Small intestine (tissue), 7 donors: ENCODE measurements around the gene TUFT1. TPM values are rescaled to one million over a fixed set of nuclear protein-coding genes. Genes with fewer than 3 reads are reported as not detected.
A peak's percentile ranks its signal among the peaks of the same experiment; 100 is the strongest.

ENCODE experiments used
- DNase-seq, 2 donors: peaks; one replicate each; pipeline versions ENCODE4 v3.0.0 to v3.0.0-alpha.2; 2013
- FAIRE-seq: peaks from 2 replicates; lab custom pipeline; 2012; peaks lifted over from hg19 to GRCh38; lab: Jason Lieb, UNC
- H3K27ac ChIP-seq, 3 donors: one replicate each; pipeline ENCODE4 v1.5.1; 2013; ENCODE audit warnings: low read length in 2 of 3, mild to moderate bottlenecking in 2 of 3, control low read depth in 1 of 3, inconsistent platforms in 1 of 3, low read depth in 1 of 3, moderate library complexity in 1 of 3
- H3K27me3 ChIP-seq, 3 donors: one replicate each; pipeline ENCODE4 v1.6.1; 2013; ENCODE audit warnings: low read length in 3 of 3, inconsistent platforms in 1 of 3; ENCODE audit not compliant: control insufficient read depth in 3 of 3, insufficient read depth in 3 of 3
- H3K36me3 ChIP-seq, 3 donors: one replicate each; pipeline ENCODE4 v1.6.1; 2013; ENCODE audit warnings: low read length in 3 of 3, inconsistent platforms in 1 of 3, low read depth in 1 of 3, mild to moderate bottlenecking in 1 of 3, moderate library complexity in 1 of 3; ENCODE audit not compliant: control insufficient read depth in 3 of 3, insufficient read depth in 2 of 3
- H3K4me1 ChIP-seq, 3 donors: one replicate each; pipeline ENCODE4 v1.6.1; 2013; ENCODE audit warnings: low read length in 2 of 3, inconsistent platforms in 1 of 3, low read depth in 1 of 3, mild to moderate bottlenecking in 1 of 3, moderate library complexity in 1 of 3; ENCODE audit not compliant: control insufficient read depth in 3 of 3, insufficient read depth in 2 of 3
- H3K4me3 ChIP-seq, 3 donors: one replicate each; pipeline ENCODE4 v1.5.1; 2013; ENCODE audit warnings: low read length in 3 of 3, control low read depth in 1 of 3, inconsistent platforms in 1 of 3, low read depth in 1 of 3, mild to moderate bottlenecking in 1 of 3, moderate library complexity in 1 of 3
- H3K9me3 ChIP-seq, 2 donors: one replicate each; pipeline ENCODE4 v1.6.1; 2013; ENCODE audit warnings: low read depth in 1 of 2, low read length in 1 of 2; ENCODE audit not compliant: control insufficient read depth in 2 of 2, insufficient read depth in 1 of 2
- WGBS, 3 donors: extraction: QIAGEN DNeasy Blood & Tissue Kit; methylation state at CpG; one replicate each; pipeline ENCODE4 v1.1.7; 2013; 5-methylcytosine and 5-hydroxymethylcytosine counted together
- polyA plus RNA-seq, 4 donors: library from polyadenylated mRNA; stranded (reverse) in 3 of 4; unstranded in 1 of 4; fragments of 200-250 nt in 3 of 4; fragments of 120-200 nt in 1 of 4; gene quantifications; one replicate each; pipeline versions ENCODE4 v1.2.1 to v1.2.3, GENCODE V29; 2013
- donor health status: healthy with polysubstance abuse.
- donor health status: control.
- donor health status: control.
- donor health status: Bipolar disorder and iron deficiency.
- donor health status: healthy.

The TUFT1 gene
- polyA plus RNA-seq, 4 donors, result 8.5 to 31.7 (median 11.5) TPM

DNA sequence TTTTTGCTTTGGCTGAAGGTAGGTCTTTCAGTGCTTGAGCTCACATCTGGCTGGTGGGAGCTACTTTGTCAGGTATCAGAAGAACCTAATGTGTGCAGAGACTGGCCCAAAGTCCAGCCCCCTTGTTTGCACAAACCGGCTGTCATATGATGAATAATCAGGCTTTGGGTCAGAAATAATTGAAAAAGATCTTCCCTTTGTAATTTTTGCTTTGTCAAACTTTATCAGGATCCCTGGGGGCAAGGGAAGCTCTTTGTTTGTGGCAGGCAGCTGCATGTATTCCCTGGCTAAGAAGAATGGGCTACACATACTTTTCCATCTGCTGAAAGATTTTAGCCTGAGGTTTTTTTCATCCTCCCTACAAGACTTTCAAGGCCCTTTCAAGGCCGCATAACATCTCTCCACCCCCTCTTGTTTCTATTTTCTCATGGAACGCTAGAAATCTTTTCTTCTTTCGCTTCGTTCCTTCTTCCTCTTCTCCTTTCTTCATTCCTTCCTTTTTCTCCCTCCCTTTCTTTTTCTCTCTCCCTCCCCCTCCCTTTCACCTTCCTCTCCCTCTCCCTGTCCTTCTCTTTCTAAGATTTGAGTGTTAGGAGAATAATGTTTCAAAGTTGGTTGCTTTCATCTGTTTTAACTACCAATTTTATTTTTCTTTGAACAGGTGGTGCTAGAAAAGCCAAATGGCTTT lies 25.5 kb downstream of the TUFT1 start:
- H3K4me1 ChIP-seq, result peaks cover 0 to 16% (median 4%) of the 10 kb centered on the region in 3 donors
- H3K36me3 ChIP-seq, result peaks cover 4 to 64% (median 7%) of the 10 kb centered on the region in 3 donors
- FAIRE-seq (no peak), DNase-seq (no peak)
- H3K27me3 ChIP-seq, result no peaks in the 10 kb centered on the region
- no peak overlapping the region for H3K4me3 ChIP-seq
- H3K27ac ChIP-seq, result no peak overlapping the region
- no peaks in the 10 kb centered on the region for H3K9me3 ChIP-seq
- WGBS, 3 donors, result 75 to 80% (median 75%) methylated on average over 5 of the region's 5 CpGs

DNA sequence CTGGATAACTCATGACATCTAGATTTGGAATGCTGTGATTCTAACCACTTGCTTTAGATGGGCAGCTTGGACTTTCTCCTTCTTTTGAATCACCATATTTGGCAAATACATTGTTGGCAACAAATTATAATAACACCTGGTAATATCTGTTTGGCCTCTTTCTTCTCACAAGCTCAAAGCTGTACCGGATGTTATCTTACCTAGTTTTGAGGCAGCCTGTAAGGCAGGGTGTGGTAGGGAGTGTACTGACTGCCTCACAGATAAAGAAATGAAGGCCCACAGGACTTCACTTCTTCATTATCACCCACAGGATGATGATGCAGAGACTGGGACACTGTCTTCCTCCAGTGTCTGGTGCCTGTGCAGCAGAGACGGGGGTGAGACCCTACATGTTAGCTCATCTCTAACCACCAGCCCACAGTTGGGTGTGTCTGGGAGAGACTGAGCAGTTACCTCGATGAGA lies 28.5 kb downstream of the TUFT1 start:
- Histone ChIP-seq H3K27me3 (no peaks in the 10 kb centered on the region), H3K4me1 (peaks cover 0 to 16% (median 4%) of the 10 kb centered on the region in 3 donors), H3K27ac (peak overlapping the region in 2 of 3 donors; percentile 17 to 48), H3K4me3 (no peak overlapping the region), H3K9me3 (no peaks in the 10 kb centered on the region), H3K36me3 (peaks cover 2 to 74% (median 7%) of the 10 kb centered on the region in 3 donors)
- WGBS, 3 donors, result 21 to 64% (median 26%) methylated on average over 3 of the region's 3 CpGs
- DNase-seq (peak; percentile 18 to 74), FAIRE-seq (no peak)

DNA sequence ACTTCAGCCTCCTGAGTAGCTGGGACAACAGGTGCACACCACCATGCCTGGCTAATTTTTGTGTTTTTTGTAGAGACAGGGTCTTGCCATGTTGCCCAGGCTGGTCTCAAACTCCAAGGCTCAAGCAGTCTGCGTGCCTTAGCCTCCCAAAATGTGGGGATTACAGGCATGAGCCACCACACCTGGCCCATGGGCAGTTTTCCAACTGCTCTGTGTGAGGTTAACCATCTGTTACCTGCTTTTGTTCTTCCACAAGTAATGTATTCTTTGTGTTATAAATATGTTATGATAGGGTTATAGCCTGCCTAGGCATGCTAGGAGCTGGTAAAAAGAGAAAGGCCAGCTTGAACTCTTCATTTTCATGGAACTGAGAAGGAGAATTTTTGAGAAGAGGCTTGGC lies 30.7 kb downstream of the TUFT1 start:
- no peak for FAIRE-seq
- peaks cover 0 to 16% (median 4%) of the 10 kb centered on the region in 3 donors for H3K4me1 ChIP-seq

DNA sequence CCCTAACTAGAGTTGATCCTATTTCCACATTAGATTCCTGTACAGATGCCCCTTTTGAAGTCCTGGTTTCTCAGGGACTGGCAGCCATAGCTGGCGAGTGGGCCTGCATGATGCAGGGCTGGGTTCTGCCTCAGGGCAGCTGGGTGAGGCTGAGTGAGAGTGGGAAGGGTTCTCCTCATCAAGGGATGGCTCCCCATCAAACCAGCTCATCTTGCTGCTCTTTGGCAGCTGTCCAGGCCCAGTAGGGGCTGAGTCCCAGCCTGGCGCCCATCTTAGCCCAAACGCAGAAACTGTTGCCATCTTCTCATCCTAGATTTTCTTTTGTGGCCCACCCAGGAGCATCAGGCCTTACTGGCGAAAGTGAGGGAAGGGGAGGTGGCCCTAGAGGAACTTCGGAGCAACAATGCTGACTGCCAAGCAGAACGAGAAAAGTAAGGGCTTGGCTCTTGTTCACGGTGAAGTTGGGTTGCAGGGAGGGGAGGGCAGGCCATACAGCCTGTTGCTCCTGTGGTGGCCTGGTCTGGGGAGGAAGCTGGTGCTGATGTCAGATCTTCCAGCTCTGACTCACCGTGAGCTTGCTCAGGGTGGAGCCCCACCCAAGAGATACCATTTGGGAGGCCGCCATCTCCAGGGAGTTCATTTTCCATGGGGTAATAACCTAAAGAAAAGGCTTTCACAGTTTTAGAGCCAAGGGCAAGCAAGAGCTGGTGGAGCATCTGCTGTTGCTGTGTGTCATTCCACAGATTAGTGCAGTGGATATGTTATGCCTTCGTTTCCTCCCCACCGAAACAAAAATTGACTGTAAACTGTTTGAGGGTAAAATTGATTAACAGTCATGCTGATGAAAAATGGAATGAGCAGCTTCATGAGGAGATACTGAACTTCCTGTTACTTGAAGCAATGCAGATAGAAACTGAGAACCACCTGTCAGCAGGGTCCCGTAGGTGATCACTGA lies 34.7 kb downstream of the TUFT1 start:
- Histone ChIP-seq H3K4me1 (peaks cover 0 to 3% (median 0%) of the 10 kb centered on the region in 3 donors), H3K27ac (no peak overlapping the region), H3K27me3 (no peaks in the 10 kb centered on the region), H3K4me3 (no peak overlapping the region), H3K36me3 (peaks cover 3 to 80% (median 16%) of the 10 kb centered on the region in 3 donors), H3K9me3 (no peaks in the 10 kb centered on the region)
- FAIRE-seq, result no peak
- 79% methylated on average over 12 of the region's 12 CpGs for WGBS, 3 donors
- DNase-seq, result no peak

More for the DNA sequence above, 30.7 kb downstream of the TUFT1 start:
- DNase-seq, result no peak
- no peaks in the 10 kb centered on the region for H3K27me3 ChIP-seq
- 33 to 72% (median 45%) methylated on average over 1 of the region's 1 CpG for WGBS, 3 donors
- no peaks in the 10 kb centered on the region for H3K9me3 ChIP-seq
- H3K4me3 ChIP-seq, result no peak overlapping the region
- H3K27ac ChIP-seq, result no peak overlapping the region
- H3K36me3 ChIP-seq, result peaks cover 4 to 73% (median 4%) of the 10 kb centered on the region in 3 donors

- 77 to 94% (median 88%) methylated on average over 2 of the region's 2 CpGs for WGBS, 3 donors
- no peaks in the 10 kb centered on the region for H3K4me1 ChIP-seq
- no peaks in the 10 kb centered on the region for H3K27me3 ChIP-seq
- H3K9me3 ChIP-seq, result no peaks in the 10 kb centered on the region
- no peak overlapping the region for H3K27ac ChIP-seq
- no peak for DNase-seq
- no peak for FAIRE-seq
- no peak overlapping the region for H3K4me3 ChIP-seq
- H3K36me3 ChIP-seq, result peaks cover 3 to 82% (median 20%) of the 10 kb centered on the region in 3 donors
These were observed 37.1 kb downstream of the TUFT1 start for GRCh38 chr1:151577173-151577572.

DNA sequence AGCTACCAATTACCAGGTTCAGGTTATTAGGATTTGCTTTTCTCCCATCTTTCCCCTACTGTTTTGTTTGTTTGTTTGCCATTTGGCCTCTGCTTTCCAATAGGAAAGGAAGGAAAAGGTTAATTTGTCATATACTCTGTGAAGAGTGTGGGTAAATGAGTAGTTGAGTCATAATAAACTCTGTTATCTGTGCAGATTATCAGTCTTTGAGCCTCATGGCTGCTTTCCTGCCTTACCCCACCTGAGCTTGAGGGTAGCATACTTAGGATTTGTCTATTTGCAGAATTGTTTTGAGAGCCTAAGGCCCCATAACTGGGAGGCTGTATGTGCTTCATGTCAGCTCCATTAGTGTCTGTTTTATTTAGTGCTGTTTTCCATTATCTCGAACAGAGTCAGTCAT lies 38.8 kb downstream of the TUFT1 start:
- Histone ChIP-seq H3K9me3 (no peaks in the 10 kb centered on the region), H3K27ac (no peak overlapping the region), H3K4me1 (no peaks in the 10 kb centered on the region), H3K4me3 (no peak overlapping the region), H3K27me3 (no peaks in the 10 kb centered on the region), H3K36me3 (peaks cover 3 to 75% (median 20%) of the 10 kb centered on the region in 3 donors)
- DNase-seq (no peak), FAIRE-seq (no peak)
- 86 to 97% (median 92%) methylated on average over 1 of the region's 1 CpG for whole genome bisulfite sequencing, 3 donors

GRCh38 chr1:151579436-151580225 lies 39.5 kb downstream of the TUFT1 start:
- peaks cover 0 to 4% (median 0%) of the 10 kb centered on the region in 3 donors for H3K4me1 ChIP-seq
- H3K27ac ChIP-seq, result no peak overlapping the region
- 79 to 88% (median 86%) methylated on average over 8 of the region's 8 CpGs for WGBS, 3 donors
- no peak overlapping the region for H3K4me3 ChIP-seq
- H3K36me3 ChIP-seq, result peaks cover 3 to 74% (median 20%) of the 10 kb centered on the region in 3 donors
- DNase-seq, result no peak
- no peaks in the 10 kb centered on the region for H3K9me3 ChIP-seq
- H3K27me3 ChIP-seq, result no peaks in the 10 kb centered on the region
- no peak for FAIRE-seq
